ENCODE data around the gene ZNF816.
"Not testable (repeated sequence)": the region's sequence is repeated elsewhere in the genome, so short reads cannot be mapped to it uniquely, and the experiment has no call there.

ZNF816 gene

GRCh38 chr19:52962394-52963246 lies at the start of gene ZNF816:
Gene ZNF816, minus strand, starts transcription at chr19:52962881. Its CDS starts 6,792 bp downstream, at chr19:52956089.
- peak; percentile 27 to 72 for DNase-seq

- no peak for DNase-seq
These were observed 49.3 kb upstream of the ZNF816 start for GRCh38 chr19:53012006-53012405.

GRCh38 chr19:53010494-53010893 lies 47.8 kb upstream of the ZNF816 start:
- DNase-seq: no peak

- no peak for DNase-seq
These were observed 45.5 kb upstream of the ZNF816 start for GRCh38 chr19:53008061-53008778.

- DNase-seq: no peak
These were observed 44.9 kb upstream of the ZNF816 start for GRCh38 chr19:53007606-53008005.

GRCh38 chr19:53007200-53007599 lies 44.5 kb upstream of the ZNF816 start:
- no peak for DNase-seq

- DNase-seq: no peak
These were observed 41.6 kb upstream of the ZNF816 start for GRCh38 chr19:53004242-53004641.

GRCh38 chr19:53002479-53002878 lies 39.8 kb upstream of the ZNF816 start:
- DNase-seq: no peak

- DNase-seq: no peak
These were observed 35.3 kb upstream of the ZNF816 start for GRCh38 chr19:52997975-52998374.

- no peak for DNase-seq
These were observed 33.0 kb upstream of the ZNF816 start for GRCh38 chr19:52995711-52996110.

- peak in 1 of 2 experiments; percentile 89 for DNase-seq
These were observed 30.9 kb upstream of the ZNF816 start for GRCh38 chr19:52993342-52994178.

- peak in 1 of 2 experiments; percentile 66 for DNase-seq
These were observed 29.7 kb upstream of the ZNF816 start for GRCh38 chr19:52992109-52993004.

GRCh38 chr19:52991484-52991883 lies 28.8 kb upstream of the ZNF816 start:
- no peak for DNase-seq

GRCh38 chr19:52990759-52991418 lies 28.2 kb upstream of the ZNF816 start:
- DNase-seq: no peak

- DNase-seq: no peak
These were observed 25.8 kb upstream of the ZNF816 start for GRCh38 chr19:52988506-52988905.

GRCh38 chr19:52987221-52987620 lies 24.5 kb upstream of the ZNF816 start:
- DNase-seq: peak; percentile 97 to 99

- not testable (repeated sequence) for DNase-seq
These were observed 20.5 kb upstream of the ZNF816 start for GRCh38 chr19:52983167-52983566.

- no peak for DNase-seq
These were observed 18.6 kb upstream of the ZNF816 start for GRCh38 chr19:52981329-52981728.

GRCh38 chr19:52967772-52968171 lies 5.1 kb upstream of the ZNF816 start:
- no peak for DNase-seq

- DNase-seq: no peak
These were observed 552 bp upstream of the ZNF816 start for GRCh38 chr19:52963247-52963618.

- no peak for DNase-seq
These were observed 700 bp downstream of the ZNF816 start for GRCh38 chr19:52961981-52962380.
